ENCODE measurements around the gene SLFN14.
"Not testable (repeated sequence)": the region's sequence is repeated elsewhere in the genome, so short reads cannot be mapped to it uniquely, and the experiment has no call there.

SLFN14 gene

GRCh38 chr17:35560703-35561102 lies at the start of gene SLFN14:
TSS of gene SLFN14 (minus strand) at chr17:35560819. CDS start at chr17:35558062, 2,757 bp downstream.
- DNase-seq (ENCODE audit: low spot score) = no peak

- DNase-seq (ENCODE audit: low spot score) = no peak
Measured at GRCh38 chr17:35609831-35610230, 49.2 kb upstream of the SLFN14 start.

GRCh38 chr17:35607239-35607847 lies 46.7 kb upstream of the SLFN14 start:
- DNase-seq (ENCODE audit: low spot score) = no peak

- no peak for DNase-seq (ENCODE audit: low spot score)
Measured at GRCh38 chr17:35605678-35606077, 45.1 kb upstream of the SLFN14 start.

GRCh38 chr17:35603674-35604073 lies 43.1 kb upstream of the SLFN14 start:
- no peak for DNase-seq (ENCODE audit: low spot score)

- no peak for DNase-seq (ENCODE audit: low spot score)
Measured at GRCh38 chr17:35597604-35598003, 37.0 kb upstream of the SLFN14 start.

- no peak for DNase-seq (ENCODE audit: low spot score)
Measured at GRCh38 chr17:35596530-35597233, 36.1 kb upstream of the SLFN14 start.

GRCh38 chr17:35596072-35596471 lies 35.5 kb upstream of the SLFN14 start:
- DNase-seq (ENCODE audit: low spot score) = no peak

- no peak for DNase-seq (ENCODE audit: low spot score)
Measured at GRCh38 chr17:35588196-35588920, 27.7 kb upstream of the SLFN14 start.

- DNase-seq (ENCODE audit: low spot score) = peak; percentile 77
Measured at GRCh38 chr17:35587074-35587961, 26.7 kb upstream of the SLFN14 start, which contains the start of gene AP2B1. TSS of gene AP2B1 (plus strand) at chr17:35587322. CDS start at chr17:35594031, 6,709 bp downstream.

GRCh38 chr17:35586569-35587073 lies 26.0 kb upstream of the SLFN14 start:
- no peak for DNase-seq (ENCODE audit: low spot score)

GRCh38 chr17:35584061-35584460 lies 23.4 kb upstream of the SLFN14 start:
- DNase-seq (ENCODE audit: low spot score) = no peak

- DNase-seq (ENCODE audit: low spot score) = no peak
Measured at GRCh38 chr17:35578929-35579432, 18.4 kb upstream of the SLFN14 start.

GRCh38 chr17:35578197-35578928 lies 17.7 kb upstream of the SLFN14 start, which contains the start of gene PEX12:
TSS of gene PEX12 (minus strand) at chr17:35578571. CDS start at chr17:35578021, 550 bp downstream.
- DNase-seq (ENCODE audit: low spot score) = peak; percentile 66

GRCh38 chr17:35577830-35578196 lies 17.2 kb upstream of the SLFN14 start:
- no peak for DNase-seq (ENCODE audit: low spot score)

- no peak for DNase-seq (ENCODE audit: low spot score)
Measured at GRCh38 chr17:35575759-35576158, 15.1 kb upstream of the SLFN14 start.

GRCh38 chr17:35569405-35569804 lies 8.8 kb upstream of the SLFN14 start:
- no peak for DNase-seq (ENCODE audit: low spot score)

- DNase-seq (ENCODE audit: low spot score) = no peak
Measured at GRCh38 chr17:35568561-35568960, 7.9 kb upstream of the SLFN14 start.

GRCh38 chr17:35566968-35567367 lies 6.3 kb upstream of the SLFN14 start:
- no peak for DNase-seq (ENCODE audit: low spot score)

- DNase-seq (ENCODE audit: low spot score) = not testable (repeated sequence)
Measured at GRCh38 chr17:35563181-35563580, 2.6 kb upstream of the SLFN14 start.
